Measurements from ENCODE around the gene CUZD1. TPM values are rescaled to one million over a fixed set of nuclear protein-coding genes. Genes with fewer than 3 reads are reported as not detected.

The CUZD1 gene
- total RNA-seq, 4 donors from 2014 or later: 0.17 to 0.63 (median 0.43) TPM

DNA sequence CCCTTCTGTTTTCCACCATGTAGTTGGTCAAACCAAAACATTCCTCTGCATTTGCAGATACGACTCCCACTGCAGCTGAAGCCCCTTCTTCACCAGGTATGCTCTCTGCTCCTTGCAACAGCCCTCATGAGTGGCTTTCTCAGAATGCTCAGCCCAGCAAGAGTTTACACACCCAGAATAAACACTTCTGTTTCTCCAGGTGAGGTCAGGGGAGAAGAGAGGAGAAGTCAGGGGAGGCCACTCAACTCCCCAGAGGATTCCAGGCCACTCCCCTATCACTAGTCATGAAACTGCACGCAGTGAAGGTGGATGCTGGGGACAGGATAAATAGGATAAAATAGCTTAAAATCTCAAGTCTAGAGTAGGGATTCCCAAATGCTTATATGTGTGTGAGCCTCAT lies 31.2 kb downstream of the CUZD1 start:
- TF ChIP-seq CTCF (IDR thresholded peaks at IDR 0.05) (no peak), POLR2A (IDR thresholded peaks at IDR 0.05; ENCODE audit: low read depth) (no peak), EP300 (IDR thresholded peaks at IDR 0.05) (no peak), POLR2AphosphoS5 (IDR thresholded peaks at IDR 0.05) (no peak)
- WGBS: 67% methylated on average over 2 of the region's 2 CpGs
- H3K36me3 ChIP-seq: no peaks in the 10 kb centered on the region
- peaks cover 0 to 13% (median 0%) of the 10 kb centered on the region in 4 donors for H3K27me3 ChIP-seq
- no peaks in the 10 kb centered on the region for H3K9me3 ChIP-seq
- H3K4me3 ChIP-seq: no peak overlapping the region
- DNase-seq (ENCODE audit: extremely low spot score): peak; percentile 89
- no peak overlapping the region for H3K27ac ChIP-seq (replicated peaks in 1 of 4)
- H3K4me1 ChIP-seq: no peaks in the 10 kb centered on the region
- intact Hi-C loops (cut with DNase I): no loop called here

GRCh38 chr10:122812751-122813150 lies 32.9 kb downstream of the CUZD1 start:
- intact Hi-C loops (cut with DNase I): no loop called here
- no peaks in the 10 kb centered on the region for H3K36me3 ChIP-seq
- peak; percentile 90 for DNase-seq (ENCODE audit: extremely low spot score)
- H3K9me3 ChIP-seq: no peaks in the 10 kb centered on the region
- no peak overlapping the region for H3K4me3 ChIP-seq
- no peaks in the 10 kb centered on the region for H3K4me1 ChIP-seq
- WGBS: 70% methylated on average over 4 of the region's 4 CpGs
- H3K27me3 ChIP-seq: no peaks in the 10 kb centered on the region
- no peak overlapping the region for H3K27ac ChIP-seq (replicated peaks in 1 of 4)
- no peak for TF ChIP-seq POLR2AphosphoS5 (IDR thresholded peaks at IDR 0.05)

DNA sequence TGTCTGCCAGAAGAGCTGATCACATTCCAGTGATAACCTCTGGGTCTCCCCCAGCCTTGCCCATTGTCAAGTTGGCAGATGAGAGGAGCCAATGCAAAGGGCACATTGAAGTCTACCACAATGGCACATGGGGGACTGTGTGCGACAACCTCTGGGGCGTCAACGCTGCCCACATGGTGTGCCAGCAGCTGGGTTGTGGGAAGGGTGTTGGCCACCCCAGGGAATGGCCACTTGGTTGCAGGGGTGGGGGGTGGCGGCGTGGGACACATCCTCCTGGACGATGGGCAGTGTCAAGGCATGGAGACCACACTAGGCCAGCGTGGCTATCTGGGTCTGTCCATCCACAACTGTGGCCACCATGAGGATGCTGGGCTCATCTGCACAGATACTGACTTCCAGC lies 43.4 kb downstream of the CUZD1 start:
- Histone ChIP-seq H3K4me1 (no peaks in the 10 kb centered on the region), H3K36me3 (no peaks in the 10 kb centered on the region), H3K4me3 (no peak overlapping the region), H3K27me3 (peaks cover 0 to 16% (median 0%) of the 10 kb centered on the region in 4 donors), H3K9me3 (no peaks in the 10 kb centered on the region), H3K27ac (replicated peaks in 1 of 4) (no peak overlapping the region)
- 87% methylated on average over 3 of the region's 7 CpGs for WGBS
- TF ChIP-seq POLR2A (IDR thresholded peaks at IDR 0.05; ENCODE audit: low read depth): no peak
- no peak for TF ChIP-seq POLR2AphosphoS5 (IDR thresholded peaks at IDR 0.05)
- TF ChIP-seq CTCF (IDR thresholded peaks at IDR 0.05): no peak
- TF ChIP-seq EP300 (IDR thresholded peaks at IDR 0.05): no peak
- intact Hi-C loops (cut with DNase I): no loop called here
- DNase-seq (ENCODE audit: extremely low spot score): no peak

DNA sequence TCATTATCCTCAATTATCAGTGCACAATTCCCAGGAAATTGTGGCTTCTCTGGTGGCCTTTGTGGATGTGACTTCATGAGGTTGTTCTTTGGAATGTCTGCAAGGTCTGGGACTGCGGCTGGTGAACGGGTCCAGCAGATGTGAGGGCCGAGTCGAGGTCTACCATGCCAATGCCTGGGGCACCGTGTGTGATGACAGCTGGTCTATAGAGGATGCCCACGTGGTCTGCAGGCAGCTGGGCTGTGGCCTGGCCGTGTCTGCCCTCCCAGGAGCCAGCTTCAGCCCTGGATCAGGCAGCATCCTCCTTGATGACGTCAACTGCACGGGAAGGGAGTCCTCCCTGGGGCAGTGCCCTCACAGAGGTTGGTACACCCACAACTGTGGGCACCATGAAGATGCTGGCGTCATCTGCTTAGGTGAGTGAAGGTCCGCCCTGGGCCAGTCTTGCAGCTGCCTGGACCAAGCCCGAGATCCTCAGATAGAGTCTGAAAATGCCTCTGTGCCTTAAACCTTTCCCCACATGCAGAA lies 46.9 kb downstream of the CUZD1 start:
- Histone ChIP-seq H3K4me1 (no peaks in the 10 kb centered on the region), H3K4me3 (no peak overlapping the region), H3K36me3 (no peaks in the 10 kb centered on the region), H3K27ac (replicated peaks in 1 of 4) (no peak overlapping the region), H3K9me3 (no peaks in the 10 kb centered on the region), H3K27me3 (peaks cover 0 to 12% (median 0%) of the 10 kb centered on the region in 4 donors)
- intact Hi-C loops (cut with DNase I): no loop called here
- DNase-seq (ENCODE audit: extremely low spot score): no peak
- WGBS: 76% methylated on average over 3 of the region's 12 CpGs
- no peak for TF ChIP-seq EP300 (IDR thresholded peaks at IDR 0.05)
- no peak for TF ChIP-seq POLR2A (IDR thresholded peaks at IDR 0.05; ENCODE audit: low read depth)
- TF ChIP-seq POLR2AphosphoS5 (IDR thresholded peaks at IDR 0.05): no peak
- no peak for TF ChIP-seq CTCF (IDR thresholded peaks at IDR 0.05)

DNA sequence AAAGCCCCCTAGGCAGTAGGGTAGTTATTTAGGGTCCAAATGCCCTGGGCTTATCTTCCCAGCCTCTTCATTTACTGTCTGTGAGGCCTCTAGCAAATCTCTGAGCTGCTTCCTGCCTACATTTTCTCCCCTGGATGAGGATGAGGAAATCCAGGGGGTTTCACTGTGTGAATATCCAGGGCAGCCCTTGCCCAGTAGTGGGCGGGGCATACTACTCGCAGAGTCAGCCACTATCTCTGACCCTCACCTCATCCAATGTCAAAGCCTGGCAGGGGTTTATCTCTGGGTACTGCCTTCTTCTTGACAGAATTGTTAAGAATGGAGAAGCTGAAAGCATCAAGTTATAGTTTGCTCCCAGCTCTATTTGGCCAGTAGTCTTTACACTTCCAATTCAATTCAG lies 48.9 kb downstream of the CUZD1 start:
- Histone ChIP-seq H3K4me3 (no peak overlapping the region), H3K36me3 (no peaks in the 10 kb centered on the region), H3K4me1 (no peaks in the 10 kb centered on the region), H3K27me3 (peaks cover 0 to 12% (median 0%) of the 10 kb centered on the region in 4 donors), H3K27ac (replicated peaks in 1 of 4) (no peak overlapping the region), H3K9me3 (no peaks in the 10 kb centered on the region)
- DNase-seq (ENCODE audit: extremely low spot score): no peak
- intact Hi-C loops (cut with DNase I): no loop called here
- TF ChIP-seq POLR2AphosphoS5 (IDR thresholded peaks at IDR 0.05): no peak
- TF ChIP-seq EP300 (IDR thresholded peaks at IDR 0.05): no peak
- TF ChIP-seq CTCF (IDR thresholded peaks at IDR 0.05): no peak
- TF ChIP-seq POLR2A (IDR thresholded peaks at IDR 0.05; ENCODE audit: low read depth): no peak
- 50% methylated on average over 2 of the region's 2 CpGs for WGBS

All from esophagus muscularis mucosa (tissue), 4 donors.